ENCODE results near the gene ST13. TPM values are rescaled to one million over a fixed set of nuclear protein-coding genes. Genes with fewer than 3 reads are reported as not detected.

Gene ST13
- 314 TPM for polyA plus RNA-seq (2013, experiment 1 of 4)
- 301 TPM for polyA plus RNA-seq (2013, experiment 2 of 4)
- polyA plus RNA-seq (2013, experiment 3 of 4) = 228 TPM
- polyA plus RNA-seq (2013, experiment 4 of 4) = 281 TPM

DNA sequence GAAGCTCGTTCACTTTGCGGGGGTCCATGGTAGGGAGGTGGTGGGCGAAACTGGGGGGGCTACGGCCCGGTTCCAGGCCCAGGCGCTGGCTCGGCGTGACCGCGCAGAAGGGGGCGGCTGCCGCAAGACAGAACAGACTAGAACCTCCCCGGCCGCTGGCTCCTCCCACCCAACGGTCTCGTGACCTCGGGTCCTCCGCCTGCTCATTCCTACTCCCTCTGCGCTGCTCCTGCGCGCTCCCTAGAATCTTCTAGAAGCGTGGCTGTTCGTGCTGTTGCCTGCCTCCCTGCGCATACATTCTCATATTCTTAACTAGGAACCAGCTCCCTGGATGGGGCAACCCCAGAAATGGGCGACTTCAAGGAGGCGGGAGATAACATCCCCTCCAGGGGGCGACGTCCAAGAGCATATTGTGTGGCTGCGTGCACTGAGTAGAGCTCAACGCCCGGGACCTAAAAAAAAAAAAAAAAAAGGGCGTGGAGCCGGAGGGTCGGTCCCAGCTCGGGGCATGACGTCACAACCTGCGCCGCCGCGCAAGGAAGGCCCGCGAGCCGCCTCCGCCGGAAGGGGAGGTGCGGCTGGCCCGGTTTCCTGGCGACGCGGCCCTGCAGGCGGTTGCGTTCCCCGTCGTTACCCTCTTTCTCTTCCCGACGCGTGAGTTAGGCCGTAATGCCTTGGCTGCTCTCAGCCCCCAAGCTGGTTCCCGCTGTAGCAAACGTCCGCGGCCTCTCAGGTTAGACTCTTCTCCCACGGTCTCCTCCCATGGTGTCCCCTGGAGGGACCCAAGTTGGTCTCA, at the start of gene ST13, which contains the start of gene XPNPEP3:
Gene ST13, minus strand, starts transcription at position 127 of the 796 bp plus-strand sequence. Its CDS starts 99 bp downstream, at position 28.
Gene XPNPEP3, plus strand, starts transcription at position 636 of the 796 bp plus-strand sequence. Its CDS starts 34 bp downstream, at position 670.
- Histone ChIP-seq H3K36me3 (ENCODE audit: control insufficient read depth, insufficient read depth, low read length) (no peaks in the 10 kb centered on the region), H3K27ac (ENCODE audit: insufficient read depth, low read depth, low read length, poor library complexity, severe bottlenecking) (peak within 1 kb of the TSS; percentile 100), H3K9me3 (ENCODE audit: control insufficient read depth, low read length) (no peaks in the 10 kb centered on the region), H3K4me1 (ENCODE audit: control insufficient read depth, insufficient read depth, low read length) (peaks cover 20% of the 10 kb centered on the region), H3K27me3 (ENCODE audit: control insufficient read depth, insufficient read depth, low read length, poor library complexity, severe bottlenecking) (no peaks in the 10 kb centered on the region), H3K4me3 (ENCODE audit: insufficient read depth, low read depth, low read length) (peak within 1 kb of the TSS; percentile 74)
- whole genome bisulfite sequencing, 2 experiments = 0% methylated on average over 63 of the region's 63 CpGs

DNA sequence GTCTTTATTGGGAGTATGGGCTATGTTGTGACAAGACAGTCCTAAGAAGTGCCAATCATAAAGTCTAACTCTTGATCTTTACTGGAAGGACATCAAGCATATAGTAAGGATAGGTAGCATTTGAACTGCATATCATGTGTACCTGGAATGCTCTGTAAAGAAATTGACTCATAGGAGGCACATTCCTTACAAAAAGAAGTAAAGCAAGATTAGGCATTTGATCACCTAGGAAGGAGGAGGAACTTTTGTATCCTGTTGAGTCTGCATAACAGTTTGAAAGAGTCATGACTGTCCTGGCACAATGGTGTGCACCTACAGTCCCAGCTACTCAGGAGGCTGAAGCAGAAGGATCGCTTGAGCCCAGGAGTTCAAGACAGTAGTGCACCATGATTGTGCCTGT, 47.7 kb upstream of the ST13 start:
- H3K27me3 ChIP-seq (ENCODE audit: control insufficient read depth, insufficient read depth, low read length, poor library complexity, severe bottlenecking) = no peaks in the 10 kb centered on the region
- H3K9me3 ChIP-seq (ENCODE audit: control insufficient read depth, low read length) = no peaks in the 10 kb centered on the region
- no peak overlapping the region for H3K27ac ChIP-seq (ENCODE audit: insufficient read depth, low read depth, low read length, poor library complexity, severe bottlenecking)
- no peaks in the 10 kb centered on the region for H3K4me1 ChIP-seq (ENCODE audit: control insufficient read depth, insufficient read depth, low read length)
- no peak overlapping the region for H3K4me3 ChIP-seq (ENCODE audit: insufficient read depth, low read depth, low read length)
- 90 to 97% methylated on average over 1 of the region's 1 CpG for WGBS, 2 experiments
- peaks cover 3% of the 10 kb centered on the region for H3K36me3 ChIP-seq (ENCODE audit: control insufficient read depth, insufficient read depth, low read length)

DNA sequence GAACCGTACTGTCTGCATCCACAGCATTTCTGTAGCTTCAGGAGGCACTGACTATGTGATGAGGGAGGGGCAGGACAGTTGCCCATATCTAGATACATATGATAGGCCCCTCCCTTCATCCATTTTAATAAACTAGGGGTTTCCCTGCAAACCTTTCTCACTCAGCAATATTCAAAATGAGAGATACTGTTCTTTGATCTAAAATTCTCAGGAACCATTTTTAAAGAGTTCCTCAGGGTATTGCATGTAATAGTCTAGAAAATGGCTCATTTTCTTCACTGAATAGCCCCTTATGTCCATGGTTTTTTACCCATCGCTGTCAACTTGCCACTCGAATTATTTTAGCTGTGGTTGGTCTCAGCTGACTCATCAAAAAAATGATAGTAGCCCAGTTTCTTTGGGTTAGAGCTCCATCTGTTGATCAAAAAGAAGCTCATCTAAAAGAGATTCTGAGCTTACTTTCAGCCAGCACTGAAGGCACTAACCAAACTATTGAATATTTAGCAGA, 42.5 kb upstream of the ST13 start:
- WGBS, 2 experiments = 78% methylated on average over 2 to 3 of the region's 3 CpGs
- no peaks in the 10 kb centered on the region for H3K9me3 ChIP-seq (ENCODE audit: control insufficient read depth, low read length)
- no peak overlapping the region for H3K4me3 ChIP-seq (ENCODE audit: insufficient read depth, low read depth, low read length)
- no peaks in the 10 kb centered on the region for H3K36me3 ChIP-seq (ENCODE audit: control insufficient read depth, insufficient read depth, low read length)
- H3K4me1 ChIP-seq (ENCODE audit: control insufficient read depth, insufficient read depth, low read length) = no peaks in the 10 kb centered on the region
- no peak overlapping the region for H3K27ac ChIP-seq (ENCODE audit: insufficient read depth, low read depth, low read length, poor library complexity, severe bottlenecking)
- no peaks in the 10 kb centered on the region for H3K27me3 ChIP-seq (ENCODE audit: control insufficient read depth, insufficient read depth, low read length, poor library complexity, severe bottlenecking)

DNA sequence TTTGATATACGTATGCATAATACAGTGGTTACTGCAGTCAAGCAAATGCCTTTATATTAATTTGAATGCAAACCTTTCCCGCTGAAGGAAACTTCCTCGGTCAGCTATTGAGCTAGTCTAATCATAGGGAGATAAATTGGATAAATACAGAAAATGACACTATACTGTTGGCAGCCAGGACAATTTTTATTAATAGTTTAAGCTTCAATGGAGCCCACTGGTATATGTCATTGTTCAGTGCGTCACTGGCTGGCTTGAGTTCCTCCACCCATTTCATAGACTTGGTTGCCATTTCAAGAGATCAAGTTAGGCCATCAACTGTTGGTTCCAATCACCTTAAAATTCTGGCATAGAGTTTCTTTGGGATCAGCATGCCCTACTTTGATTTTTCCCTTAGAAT, 38.0 kb upstream of the ST13 start:
- WGBS, 2 experiments = 97 to 99% methylated on average over 4 of the region's 4 CpGs
- no peak overlapping the region for H3K4me3 ChIP-seq (ENCODE audit: insufficient read depth, low read depth, low read length)

DNA sequence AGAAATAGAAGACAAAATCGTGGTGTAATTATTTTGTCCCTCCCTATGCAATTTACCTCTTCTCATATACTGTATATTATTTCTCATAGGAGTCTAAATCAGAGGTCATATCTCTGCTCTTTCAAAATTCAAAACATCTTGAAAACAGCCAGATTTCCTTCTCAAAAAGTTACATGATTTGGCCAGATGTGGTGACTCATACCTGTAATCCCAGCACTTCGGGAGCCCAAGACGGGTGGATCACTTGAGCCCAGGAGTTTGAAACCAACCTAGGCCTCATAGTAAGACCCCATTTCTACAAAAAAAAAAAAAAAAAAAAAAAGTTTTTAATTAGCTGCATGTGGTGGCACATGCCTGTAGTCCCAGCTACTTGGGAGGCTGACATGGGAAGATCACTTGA, 34.4 kb upstream of the ST13 start:
- Histone ChIP-seq H3K27me3 (ENCODE audit: control insufficient read depth, insufficient read depth, low read length, poor library complexity, severe bottlenecking) (no peaks in the 10 kb centered on the region), H3K9me3 (ENCODE audit: control insufficient read depth, low read length) (no peaks in the 10 kb centered on the region), H3K4me1 (ENCODE audit: control insufficient read depth, insufficient read depth, low read length) (no peaks in the 10 kb centered on the region), H3K36me3 (ENCODE audit: control insufficient read depth, insufficient read depth, low read length) (peaks cover 9% of the 10 kb centered on the region), H3K27ac (ENCODE audit: insufficient read depth, low read depth, low read length, poor library complexity, severe bottlenecking) (no peak overlapping the region), H3K4me3 (ENCODE audit: insufficient read depth, low read depth, low read length) (no peak overlapping the region)
- 85 to 98% methylated on average over 3 of the region's 3 CpGs for WGBS, 2 experiments

More for the DNA sequence above, 38.0 kb upstream of the ST13 start:
- Histone ChIP-seq H3K36me3 (ENCODE audit: control insufficient read depth, insufficient read depth, low read length) (no peaks in the 10 kb centered on the region), H3K4me1 (ENCODE audit: control insufficient read depth, insufficient read depth, low read length) (no peaks in the 10 kb centered on the region), H3K9me3 (ENCODE audit: control insufficient read depth, low read length) (no peaks in the 10 kb centered on the region), H3K27ac (ENCODE audit: insufficient read depth, low read depth, low read length, poor library complexity, severe bottlenecking) (no peak overlapping the region), H3K27me3 (ENCODE audit: control insufficient read depth, insufficient read depth, low read length, poor library complexity, severe bottlenecking) (no peaks in the 10 kb centered on the region)

DNA sequence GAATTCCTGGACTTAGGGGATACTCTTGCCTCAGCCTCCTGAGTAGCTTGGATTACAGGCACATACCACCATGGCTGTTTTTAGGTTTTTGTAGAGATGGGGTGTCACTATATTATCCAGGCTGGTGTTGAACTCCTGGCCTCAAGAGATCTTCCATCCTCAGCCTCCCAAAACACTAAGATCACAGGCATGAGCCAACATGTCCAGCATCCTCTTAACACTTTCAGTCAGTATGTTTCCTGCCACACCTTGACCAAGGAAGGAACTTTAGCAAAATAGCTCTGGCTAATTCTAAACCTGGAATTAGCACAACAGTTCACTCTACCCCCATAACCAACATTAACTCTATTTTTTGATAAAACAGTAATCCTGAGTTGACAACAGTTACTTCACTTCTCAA, 32.7 kb upstream of the ST13 start:
- H3K4me1 ChIP-seq (ENCODE audit: control insufficient read depth, insufficient read depth, low read length) = no peaks in the 10 kb centered on the region
- no peaks in the 10 kb centered on the region for H3K9me3 ChIP-seq (ENCODE audit: control insufficient read depth, low read length)
- no peaks in the 10 kb centered on the region for H3K27me3 ChIP-seq (ENCODE audit: control insufficient read depth, insufficient read depth, low read length, poor library complexity, severe bottlenecking)
- H3K4me3 ChIP-seq (ENCODE audit: insufficient read depth, low read depth, low read length) = no peak overlapping the region
- H3K27ac ChIP-seq (ENCODE audit: insufficient read depth, low read depth, low read length, poor library complexity, severe bottlenecking) = no peak overlapping the region
- peaks cover 9% of the 10 kb centered on the region for H3K36me3 ChIP-seq (ENCODE audit: control insufficient read depth, insufficient read depth, low read length)

DNA sequence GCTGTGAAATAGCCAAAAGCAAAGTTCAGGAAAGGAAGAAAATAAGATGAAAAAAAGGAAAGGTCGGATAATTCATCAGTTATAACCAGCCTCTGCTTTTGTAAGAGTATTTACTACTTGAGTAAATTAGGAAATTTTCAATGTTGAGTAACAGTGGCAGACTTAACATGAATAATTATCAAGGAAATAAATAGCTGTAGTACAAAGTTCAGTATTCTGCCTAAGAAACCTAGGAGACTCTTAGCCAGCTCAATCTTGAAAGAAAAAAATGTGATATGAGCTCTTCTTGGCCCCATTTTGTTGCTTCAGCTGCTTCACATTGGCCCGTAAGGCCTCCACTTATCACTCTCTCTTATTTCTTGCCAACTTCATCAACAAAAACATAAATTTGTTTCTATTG, 22.5 kb upstream of the ST13 start:
- no peaks in the 10 kb centered on the region for H3K9me3 ChIP-seq (ENCODE audit: control insufficient read depth, low read length)
- no peaks in the 10 kb centered on the region for H3K27me3 ChIP-seq (ENCODE audit: control insufficient read depth, insufficient read depth, low read length, poor library complexity, severe bottlenecking)
- WGBS, 2 experiments = 89 to 94% methylated on average over 1 to 2 of the region's 2 CpGs
- no peak overlapping the region for H3K27ac ChIP-seq (ENCODE audit: insufficient read depth, low read depth, low read length, poor library complexity, severe bottlenecking)
- peaks cover 14% of the 10 kb centered on the region for H3K36me3 ChIP-seq (ENCODE audit: control insufficient read depth, insufficient read depth, low read length)
- H3K4me3 ChIP-seq (ENCODE audit: insufficient read depth, low read depth, low read length) = no peak overlapping the region
- H3K4me1 ChIP-seq (ENCODE audit: control insufficient read depth, insufficient read depth, low read length) = no peaks in the 10 kb centered on the region

DNA sequence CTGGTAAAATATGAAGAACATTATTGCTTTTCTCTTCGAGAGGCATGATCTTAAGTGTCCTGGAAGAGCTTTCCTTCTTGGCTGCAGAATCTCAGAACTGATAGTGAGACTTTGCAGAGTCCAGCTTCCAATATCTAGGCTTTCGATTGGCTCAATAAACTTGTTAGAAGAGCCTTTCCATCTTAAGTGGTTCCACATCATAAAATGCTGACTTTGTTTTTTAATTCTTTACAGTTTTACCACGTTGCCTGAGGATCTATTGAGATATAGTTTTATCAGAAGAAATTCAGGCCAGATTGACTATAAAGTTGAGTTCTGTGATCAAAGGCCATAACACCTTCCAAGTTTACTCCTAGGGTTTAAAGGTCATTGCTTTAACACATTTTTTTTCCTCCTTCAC, 21.0 kb upstream of the ST13 start:
- Histone ChIP-seq H3K36me3 (ENCODE audit: control insufficient read depth, insufficient read depth, low read length) (peaks cover 7% of the 10 kb centered on the region), H3K27ac (ENCODE audit: insufficient read depth, low read depth, low read length, poor library complexity, severe bottlenecking) (no peak overlapping the region), H3K4me1 (ENCODE audit: control insufficient read depth, insufficient read depth, low read length) (no peaks in the 10 kb centered on the region), H3K4me3 (ENCODE audit: insufficient read depth, low read depth, low read length) (no peak overlapping the region), H3K9me3 (ENCODE audit: control insufficient read depth, low read length) (no peaks in the 10 kb centered on the region), H3K27me3 (ENCODE audit: control insufficient read depth, insufficient read depth, low read length, poor library complexity, severe bottlenecking) (no peaks in the 10 kb centered on the region)
- 96 to 100% methylated on average over 3 of the region's 3 CpGs for WGBS, 2 experiments

DNA sequence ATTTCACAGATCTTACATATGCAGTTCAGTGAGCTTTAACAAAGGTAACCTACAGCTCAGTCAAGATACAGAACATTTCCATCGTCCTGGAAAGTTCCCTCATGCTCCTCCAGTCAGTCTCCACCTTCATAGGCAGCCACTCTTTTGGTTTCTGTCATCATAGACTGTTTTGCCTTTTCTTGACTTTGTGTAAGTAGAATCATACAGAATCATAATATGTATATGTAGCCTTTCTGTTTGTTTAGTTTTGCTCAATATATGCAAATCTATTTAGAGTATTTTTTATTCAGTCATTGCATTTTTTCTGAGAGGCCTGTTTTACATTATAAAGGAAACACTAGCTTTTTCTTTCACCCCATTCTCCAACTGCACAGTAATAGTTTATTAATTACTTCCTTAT, 20.5 kb upstream of the ST13 start:
- Histone ChIP-seq H3K9me3 (ENCODE audit: control insufficient read depth, low read length) (no peaks in the 10 kb centered on the region), H3K27ac (ENCODE audit: insufficient read depth, low read depth, low read length, poor library complexity, severe bottlenecking) (no peak overlapping the region), H3K36me3 (ENCODE audit: control insufficient read depth, insufficient read depth, low read length) (peaks cover 3% of the 10 kb centered on the region), H3K4me3 (ENCODE audit: insufficient read depth, low read depth, low read length) (no peak overlapping the region), H3K27me3 (ENCODE audit: control insufficient read depth, insufficient read depth, low read length, poor library complexity, severe bottlenecking) (no peaks in the 10 kb centered on the region), H3K4me1 (ENCODE audit: control insufficient read depth, insufficient read depth, low read length) (no peaks in the 10 kb centered on the region)
- WGBS, 2 experiments = 89 to 93% methylated on average over 1 of the region's 1 CpG

DNA sequence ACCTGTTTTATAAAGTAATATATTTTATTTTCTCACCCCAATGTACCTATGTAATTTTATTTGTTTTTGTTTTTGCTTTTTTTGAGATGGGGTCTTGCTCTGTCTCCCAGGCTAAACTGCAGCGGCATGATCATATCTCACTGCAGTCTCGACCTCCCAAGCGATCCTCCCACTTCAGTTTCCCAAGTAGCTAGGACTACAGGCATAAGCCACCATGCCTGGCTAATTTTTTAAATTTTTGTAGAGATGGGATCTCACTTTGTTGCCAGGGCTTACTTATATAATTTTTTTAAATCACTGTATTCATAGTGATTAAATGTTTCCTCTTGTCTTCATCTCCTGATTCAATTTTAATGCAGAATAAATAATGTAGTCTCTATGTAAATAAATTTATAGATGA, 18.7 kb upstream of the ST13 start:
- no peaks in the 10 kb centered on the region for H3K36me3 ChIP-seq (ENCODE audit: control insufficient read depth, insufficient read depth, low read length)
- no peaks in the 10 kb centered on the region for H3K4me1 ChIP-seq (ENCODE audit: control insufficient read depth, insufficient read depth, low read length)
- H3K27ac ChIP-seq (ENCODE audit: insufficient read depth, low read depth, low read length, poor library complexity, severe bottlenecking) = no peak overlapping the region
- H3K4me3 ChIP-seq (ENCODE audit: insufficient read depth, low read depth, low read length) = no peak overlapping the region
- no peaks in the 10 kb centered on the region for H3K27me3 ChIP-seq (ENCODE audit: control insufficient read depth, insufficient read depth, low read length, poor library complexity, severe bottlenecking)
- 96% methylated on average over 3 of the region's 3 CpGs for WGBS, 2 experiments
- H3K9me3 ChIP-seq (ENCODE audit: control insufficient read depth, low read length) = no peaks in the 10 kb centered on the region
